Neural progenitor cell (in vitro differentiated cells): ENCODE data around the gene PDCD2L. TPM values are rescaled to one million over a fixed set of nuclear protein-coding genes. Genes with fewer than 3 reads are reported as not detected.
A peak's percentile ranks its signal among the peaks of the same experiment; 100 is the strongest.

Experiments
- DNase-seq: peaks from one replicate; pipeline ENCODE4 v3.0.0-alpha.2; 2016; ENCODE audit warnings: low spot score
- H2AFZ ChIP-seq: fragments of 200-600 bp; sonication (generic); replicated peaks from 2 replicates; pipeline ENCODE4 v1.6.1; 2016; ENCODE audit warnings: antibody characterized with exemption
- H3F3A ChIP-seq: fragments of 200-600 bp; sonication (generic); 2 replicates; pipeline ENCODE4 v1.6.1; 2016; ENCODE audit warnings: antibody characterized with exemption, low read depth
- H3K27ac ChIP-seq: fragments of 200-600 bp; sonication (generic); 2 replicates; pipeline ENCODE4 v1.5.1; 2016; ENCODE audit warnings: mild to moderate bottlenecking
- H3K27me3 ChIP-seq: fragments of 200-600 bp; sonication (generic); 2 replicates; pipeline ENCODE4 v1.6.1; 2016; ENCODE audit warnings: mild to moderate bottlenecking, moderate library complexity
- H3K36me3 ChIP-seq: fragments of 200-600 bp; sonication (generic); 2 replicates; pipeline ENCODE4 v1.5.1; 2016
- H3K4me1 ChIP-seq: fragments of 200-600 bp; sonication (generic); 2 replicates; pipeline ENCODE4 v1.6.1; 2016; ENCODE audit warnings: mixed run types
- H3K4me2 ChIP-seq: fragments of 200-600 bp; sonication (generic); 2 replicates; pipeline ENCODE4 v1.6.1; 2016
- H3K4me3 ChIP-seq: fragments of 200-600 bp; sonication (generic); 2 replicates; pipeline ENCODE4 v1.5.1; 2016
- H3K79me2 ChIP-seq: fragments of 200-600 bp; sonication (generic); 2 replicates; pipeline ENCODE4 v1.6.1; 2016; ENCODE audit warnings: low read depth
- H3K9ac ChIP-seq: fragments of 200-600 bp; sonication (generic); 2 replicates; pipeline ENCODE4 v1.6.1; 2016
- H3K9me3 ChIP-seq: fragments of 200-600 bp; sonication (generic); 2 replicates; pipeline ENCODE4 v1.5.1; 2016; ENCODE audit warnings: low read depth
- H4K20me1 ChIP-seq: fragments of 200-600 bp; sonication (generic); 2 replicates; pipeline ENCODE4 v1.6.1; 2016; ENCODE audit warnings: low read depth
- H3K27ac Mint-ChIP-seq: 3 replicates; pipeline ENCODE4 v1.8.0; 2021; ENCODE audit warnings: mixed read lengths
- H3K27me3 Mint-ChIP-seq: 2 replicates; pipeline ENCODE4 v1.8.0; 2022; ENCODE audit warnings: low read depth, mild to moderate bottlenecking, inconsistent platforms, moderate library complexity, mixed read lengths; ENCODE audit not compliant: insufficient read depth
- H3K36me3 Mint-ChIP-seq: 3 replicates; pipeline ENCODE4 v1.8.0; 2021; ENCODE audit warnings: mixed read lengths
- H3K4me1 Mint-ChIP-seq: 3 replicates; pipeline ENCODE4 v1.8.0; 2021; ENCODE audit warnings: mixed read lengths
- H3K4me3 Mint-ChIP-seq: 3 replicates; pipeline ENCODE4 v1.8.0; 2021; ENCODE audit warnings: mild to moderate bottlenecking, moderate library complexity, mixed read lengths
- H3K9me3 Mint-ChIP-seq: 3 replicates; pipeline ENCODE4 v1.8.0; 2020; ENCODE audit warnings: mixed read lengths
- EZH2 ChIP-seq: fragments of 200-600 bp; sonication (generic); IDR thresholded peaks from 2 replicates; pipeline ENCODE4 v1.6.1; 2017; ENCODE audit warnings: antibody characterized with exemption, mild to moderate bottlenecking, moderate library complexity
- EZH2phosphoT487 ChIP-seq: fragments of 200-600 bp; sonication (generic); IDR thresholded peaks from 2 replicates; pipeline ENCODE4 v1.6.1; 2017; ENCODE audit warnings: antibody characterized with exemption
- total RNA-seq: library from RNA; depleted of rRNA; stranded (reverse); fragments of >200 nt; gene quantifications from 2 replicates; pipeline ENCODE4 v1.2.3, GENCODE V29; 2015; ENCODE audit warnings: low replicate concordance
- TF ChIP-seq, protein P1 (sequence below): fragments of 200-600 bp; sonication (generic); IDR thresholded peaks from 2 replicates; pipeline ENCODE4 v1.5.1; 2017; ENCODE audit warnings: antibody characterized with exemption, mild to moderate bottlenecking

PDCD2L gene
- total RNA-seq, 1 donor from 2014 or later: 15.2 TPM

DNA sequence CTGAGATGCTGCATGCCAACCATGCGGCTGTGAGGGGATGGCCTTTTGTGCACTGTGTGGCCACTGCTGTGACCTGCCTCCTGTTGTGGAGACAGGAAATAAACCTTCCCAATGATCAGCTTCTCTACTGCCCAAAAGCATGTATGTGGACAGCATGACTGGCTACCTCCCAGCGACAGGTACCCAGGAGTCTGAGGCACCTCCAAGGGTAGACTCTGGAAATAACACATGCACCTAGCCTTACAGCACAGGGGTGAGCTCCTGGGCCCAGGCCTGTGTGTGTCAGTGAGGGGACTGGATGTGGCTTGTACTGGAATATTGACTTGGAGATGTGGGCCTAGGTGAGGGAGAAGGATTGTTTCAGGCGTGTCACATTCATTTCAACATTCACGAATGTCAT is 46.8 kb upstream of the PDCD2L start:
- Histone ChIP-seq H3K4me1 (peaks cover 8% of the 10 kb centered on the region), H3K9ac (no peak overlapping the region), H3K4me3 (no peak overlapping the region), H3K36me3 (no peaks in the 10 kb centered on the region), H3K4me2 (no peak overlapping the region), H3K9me3 (no peaks in the 10 kb centered on the region), H2AFZ (no peak overlapping the region), H4K20me1 (no peaks in the 10 kb centered on the region), H3K27me3 (no peaks in the 10 kb centered on the region), H3K79me2 (no peaks in the 10 kb centered on the region), H3F3A (peaks cover 28% of the 10 kb centered on the region), H3K27ac (no peak overlapping the region)
- Mint-ChIP-seq H3K27me3 (peaks cover 5% of the 10 kb centered on the region), H3K27ac (peak overlapping the region; percentile 11), H3K4me1 (peaks cover 24% of the 10 kb centered on the region), H3K4me3 (no peak overlapping the region), H3K36me3 (peaks cover 5% of the 10 kb centered on the region), H3K9me3 (no peaks in the 10 kb centered on the region)
- no peak for DNase-seq
- TF ChIP-seq EZH2 (no peak), EZH2phosphoT487 (no peak)
- TF ChIP-seq, protein P1, sequence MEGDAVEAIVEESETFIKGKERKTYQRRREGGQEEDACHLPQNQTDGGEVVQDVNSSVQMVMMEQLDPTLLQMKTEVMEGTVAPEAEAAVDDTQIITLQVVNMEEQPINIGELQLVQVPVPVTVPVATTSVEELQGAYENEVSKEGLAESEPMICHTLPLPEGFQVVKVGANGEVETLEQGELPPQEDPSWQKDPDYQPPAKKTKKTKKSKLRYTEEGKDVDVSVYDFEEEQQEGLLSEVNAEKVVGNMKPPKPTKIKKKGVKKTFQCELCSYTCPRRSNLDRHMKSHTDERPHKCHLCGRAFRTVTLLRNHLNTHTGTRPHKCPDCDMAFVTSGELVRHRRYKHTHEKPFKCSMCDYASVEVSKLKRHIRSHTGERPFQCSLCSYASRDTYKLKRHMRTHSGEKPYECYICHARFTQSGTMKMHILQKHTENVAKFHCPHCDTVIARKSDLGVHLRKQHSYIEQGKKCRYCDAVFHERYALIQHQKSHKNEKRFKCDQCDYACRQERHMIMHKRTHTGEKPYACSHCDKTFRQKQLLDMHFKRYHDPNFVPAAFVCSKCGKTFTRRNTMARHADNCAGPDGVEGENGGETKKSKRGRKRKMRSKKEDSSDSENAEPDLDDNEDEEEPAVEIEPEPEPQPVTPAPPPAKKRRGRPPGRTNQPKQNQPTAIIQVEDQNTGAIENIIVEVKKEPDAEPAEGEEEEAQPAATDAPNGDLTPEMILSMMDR: no peak

GRCh38 chr19:34359140-34359953 is 44.9 kb upstream of the PDCD2L start:
- Histone ChIP-seq H3K27ac (no peak overlapping the region), H3K27me3 (no peaks in the 10 kb centered on the region), H2AFZ (peak overlapping the region; percentile 75), H4K20me1 (no peaks in the 10 kb centered on the region), H3K4me3 (peak overlapping the region; percentile 27), H3K9me3 (no peaks in the 10 kb centered on the region), H3K36me3 (no peaks in the 10 kb centered on the region), H3K9ac (no peak overlapping the region), H3K79me2 (no peaks in the 10 kb centered on the region), H3K4me2 (peak overlapping the region; percentile 67), H3K4me1 (peaks cover 8% of the 10 kb centered on the region), H3F3A (peaks cover 44% of the 10 kb centered on the region)
- peaks cover 34% of the 10 kb centered on the region for H3K4me1 Mint-ChIP-seq
- DNase-seq: peak; percentile 97
- H3K36me3 Mint-ChIP-seq: peaks cover 5% of the 10 kb centered on the region
- H3K27me3 Mint-ChIP-seq: peaks cover 8% of the 10 kb centered on the region
- no peaks in the 10 kb centered on the region for H3K9me3 Mint-ChIP-seq
- H3K27ac Mint-ChIP-seq: peak overlapping the region; percentile 88
- TF ChIP-seq, protein P1: peak; percentile 66
- TF ChIP-seq EZH2 (no peak), EZH2phosphoT487 (no peak)
- peak overlapping the region; percentile 85 for H3K4me3 Mint-ChIP-seq

DNA sequence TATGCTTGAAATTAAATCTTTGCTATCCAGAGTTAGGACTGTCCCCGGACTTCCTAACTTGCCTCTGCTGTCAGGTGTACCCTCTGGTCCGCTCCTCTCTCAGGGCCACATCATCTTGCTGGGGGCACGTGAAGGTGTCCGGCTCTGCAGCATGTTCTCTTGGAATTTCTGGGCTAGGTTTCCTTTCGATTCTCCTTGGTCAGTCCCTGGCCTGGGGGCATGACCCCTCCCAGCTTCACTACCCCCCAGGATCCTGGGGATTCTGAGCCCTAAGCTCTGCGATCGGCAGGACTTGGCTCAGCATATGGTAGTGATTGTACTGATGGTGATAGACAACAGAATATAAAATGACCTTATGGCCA is 44.3 kb upstream of the PDCD2L start:
- no peak for TF ChIP-seq EZH2phosphoT487
- no peak for TF ChIP-seq EZH2
- peaks cover 12% of the 10 kb centered on the region for H3K4me1 ChIP-seq
- peaks cover 49% of the 10 kb centered on the region for H3F3A ChIP-seq
- Mint-ChIP-seq H3K9me3 (no peaks in the 10 kb centered on the region), H3K27me3 (peaks cover 10% of the 10 kb centered on the region), H3K4me3 (peak overlapping the region; percentile 85), H3K27ac (peak overlapping the region; percentile 9), H3K4me1 (peaks cover 39% of the 10 kb centered on the region), H3K36me3 (peaks cover 2% of the 10 kb centered on the region)
- no peak overlapping the region for H2AFZ ChIP-seq
- no peaks in the 10 kb centered on the region for H3K27me3 ChIP-seq
- no peaks in the 10 kb centered on the region for H3K79me2 ChIP-seq
- peak overlapping the region; percentile 67 for H3K4me2 ChIP-seq
- no peak overlapping the region for H3K27ac ChIP-seq
- no peaks in the 10 kb centered on the region for H3K36me3 ChIP-seq
- peak; percentile 9 for DNase-seq
- no peak overlapping the region for H3K9ac ChIP-seq
- no peaks in the 10 kb centered on the region for H4K20me1 ChIP-seq
- no peaks in the 10 kb centered on the region for H3K9me3 ChIP-seq
- H3K4me3 ChIP-seq: peak overlapping the region; percentile 27

DNA sequence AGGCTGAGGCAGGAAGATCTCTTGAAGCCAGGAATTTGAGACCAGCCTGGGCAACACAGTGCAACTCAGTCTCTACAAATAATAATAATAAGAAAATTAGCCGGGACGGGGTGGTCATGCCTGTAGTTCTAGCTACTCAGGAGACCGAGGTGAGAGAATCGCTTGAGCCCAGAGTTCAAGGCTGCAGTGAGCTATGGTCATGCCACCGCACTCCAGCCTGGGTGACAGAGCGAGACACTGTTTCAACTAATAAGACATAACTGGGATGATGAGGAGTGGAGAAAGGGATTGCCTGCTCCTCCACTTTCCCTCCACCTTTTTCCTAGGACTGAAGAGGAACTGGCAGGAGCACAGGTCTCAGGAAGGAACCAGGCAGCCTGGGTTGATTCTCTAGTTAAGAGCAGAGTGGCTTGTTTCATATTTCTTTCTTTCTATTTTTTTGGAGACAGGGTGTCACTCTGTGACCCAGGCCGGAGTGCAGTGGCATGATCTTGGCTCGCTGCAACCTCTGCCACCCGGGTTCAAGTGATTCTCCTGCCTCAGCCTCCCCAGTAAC is 43.8 kb upstream of the PDCD2L start:
- Histone ChIP-seq H3K36me3 (no peaks in the 10 kb centered on the region), H3K4me2 (no peak overlapping the region), H3K4me3 (no peak overlapping the region), H3K27me3 (no peaks in the 10 kb centered on the region), H3F3A (peaks cover 49% of the 10 kb centered on the region), H3K27ac (no peak overlapping the region), H3K9ac (no peak overlapping the region), H3K9me3 (no peaks in the 10 kb centered on the region), H4K20me1 (no peaks in the 10 kb centered on the region), H2AFZ (no peak overlapping the region), H3K79me2 (peaks cover under 1% of the 10 kb centered on the region), H3K4me1 (peaks cover 12% of the 10 kb centered on the region)
- Mint-ChIP-seq H3K27ac (no peak overlapping the region), H3K36me3 (peaks cover 2% of the 10 kb centered on the region), H3K27me3 (peaks cover 10% of the 10 kb centered on the region), H3K9me3 (no peaks in the 10 kb centered on the region), H3K4me1 (peaks cover 39% of the 10 kb centered on the region), H3K4me3 (peak overlapping the region; percentile 85)
- TF ChIP-seq, protein P1: no peak
- TF ChIP-seq EZH2phosphoT487 (no peak), EZH2 (no peak)
- DNase-seq: no peak
